GM18858 (cell line): ENCODE results near the gene ZNF407.

Source experiments
- ATAC-seq: cut with Tn5 transposase; IDR thresholded peaks from one replicate; pipeline ENCODE4 v1.9.1; 2021; ENCODE audit not compliant: unreplicated experiment

The ZNF407 gene

DNA sequence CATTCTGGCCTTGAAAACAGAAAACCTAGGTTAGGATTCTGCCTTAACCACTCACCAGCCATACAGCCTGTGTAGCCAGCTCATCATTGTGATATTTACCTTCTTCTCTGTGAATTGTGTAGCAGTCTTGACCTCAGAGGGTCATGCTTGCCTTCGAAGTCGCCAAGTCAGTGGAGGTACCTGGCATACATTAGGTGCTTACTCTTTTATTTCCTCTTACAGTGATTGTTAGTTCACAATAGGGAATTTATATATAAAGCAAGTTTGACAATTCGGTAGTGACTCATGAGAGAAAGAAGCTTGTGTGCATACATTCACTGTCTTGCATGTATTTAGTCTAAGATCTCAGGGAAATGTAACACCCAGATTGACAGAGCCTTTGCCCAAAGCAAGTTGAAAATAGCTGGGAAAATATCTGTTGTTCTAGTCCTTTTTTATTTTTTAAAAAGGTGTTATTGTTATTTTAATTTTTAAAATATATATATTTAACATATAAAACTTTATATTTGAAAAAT is 320.7 kb downstream of the ZNF407 start:
- no peak for ATAC-seq

DNA sequence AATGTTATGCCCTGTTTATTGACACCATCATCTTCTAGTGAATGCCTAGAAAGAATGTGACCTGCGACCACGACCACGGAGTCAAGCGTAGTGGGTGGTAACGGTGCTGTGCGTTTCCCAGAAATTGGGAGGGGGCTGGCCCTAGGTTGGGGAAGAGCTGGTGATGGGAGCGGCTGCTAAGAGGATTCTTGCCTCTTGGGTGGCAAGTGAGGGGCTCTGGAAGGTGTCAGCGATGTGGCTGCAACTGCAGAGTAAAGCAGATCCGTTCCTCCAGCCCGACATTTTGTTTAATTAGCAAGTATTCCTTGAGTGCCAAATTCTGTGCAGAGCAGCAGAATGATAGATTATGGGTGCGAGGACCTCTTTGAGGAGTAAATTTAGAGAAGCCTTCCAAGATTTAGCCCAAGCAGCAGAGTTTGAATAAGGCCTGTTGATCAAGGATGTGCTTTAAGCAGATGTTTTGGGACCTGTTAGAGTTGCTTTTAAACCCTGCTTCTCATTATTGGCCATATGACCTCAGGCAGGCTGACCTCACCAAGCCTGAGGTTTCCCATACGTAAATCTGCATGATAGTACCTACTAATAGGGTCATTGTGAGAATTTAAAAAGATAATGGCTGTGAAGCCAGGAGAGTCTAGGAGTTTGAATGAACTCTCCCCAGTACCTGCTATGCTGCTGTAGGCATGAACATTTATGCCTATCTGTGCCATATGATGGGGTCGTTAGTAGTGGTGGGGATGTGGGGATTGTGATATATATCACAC is 323.6 kb downstream of the ZNF407 start:
- no peak for ATAC-seq

- ATAC-seq = no peak
Measured at GRCh38 chr18:74926051-74926450, 328.4 kb downstream of the ZNF407 start.

- ATAC-seq = no peak
Measured at GRCh38 chr18:74928194-74928968, 330.7 kb downstream of the ZNF407 start.

DNA sequence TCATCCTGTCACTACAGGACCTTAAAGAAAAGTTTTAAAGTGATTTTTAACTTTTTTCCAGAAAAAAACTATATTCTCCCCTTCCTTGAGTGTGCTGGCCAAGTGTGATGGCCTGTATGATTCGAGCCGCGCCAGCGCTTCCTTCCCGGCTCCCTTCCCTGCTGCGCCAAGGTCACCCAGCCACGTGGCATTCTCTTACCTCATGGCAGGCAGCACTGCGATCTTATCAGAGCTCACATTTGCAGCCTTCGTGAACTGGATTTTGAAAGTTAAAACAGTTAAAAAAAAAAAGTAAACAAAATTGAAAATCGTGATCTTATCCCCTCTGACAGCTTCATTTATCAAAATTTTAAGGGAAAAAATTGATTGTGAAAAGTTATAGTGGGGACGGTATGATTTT is 331.4 kb downstream of the ZNF407 start:
- no peak for ATAC-seq

- no peak for ATAC-seq
Measured at GRCh38 chr18:74930616-74931015, 332.9 kb downstream of the ZNF407 start.

DNA sequence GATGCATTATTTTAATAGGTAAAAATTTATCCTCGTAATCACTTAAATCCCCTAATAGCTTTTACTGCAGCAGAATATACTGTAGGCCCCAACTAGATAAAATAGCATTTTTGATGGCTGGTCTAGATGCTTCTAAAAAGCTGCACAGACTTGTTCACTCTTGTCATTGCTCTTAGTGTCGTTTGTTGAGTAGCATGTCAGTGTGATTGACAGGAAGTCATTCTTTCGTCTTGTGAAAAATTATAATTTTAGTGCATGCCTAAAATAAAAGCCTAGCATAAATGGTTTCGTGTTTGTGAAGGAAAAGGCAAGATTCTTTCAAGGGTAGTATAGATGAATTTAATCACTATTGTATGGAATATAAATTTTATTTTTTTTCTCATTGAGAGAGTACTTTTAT is 336.3 kb downstream of the ZNF407 start:
- ATAC-seq = no peak

DNA sequence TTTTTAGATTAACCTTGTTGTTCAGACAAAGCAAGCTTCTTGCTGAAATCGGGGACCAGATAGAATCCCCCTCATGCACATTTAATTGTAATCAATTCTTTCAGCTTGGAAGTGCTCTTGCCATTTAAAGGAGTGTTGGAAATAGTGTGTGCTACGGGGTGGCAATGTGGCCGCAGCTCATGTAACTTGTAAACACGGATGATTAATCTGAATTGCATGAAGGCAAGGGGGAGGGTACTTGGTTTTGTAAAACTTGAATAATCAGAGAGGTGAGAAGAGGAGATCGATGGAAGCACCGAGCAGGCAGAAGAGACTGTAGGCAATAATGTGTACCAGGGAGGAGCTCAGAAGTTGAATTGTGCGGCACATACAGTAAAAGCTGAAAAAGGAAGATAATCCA is 337.8 kb downstream of the ZNF407 start:
- ATAC-seq = no peak

- no peak for ATAC-seq
Measured at GRCh38 chr18:74936343-74936742, 338.7 kb downstream of the ZNF407 start.

- no peak for ATAC-seq
Measured at GRCh38 chr18:74937291-74937690, 339.6 kb downstream of the ZNF407 start.

DNA sequence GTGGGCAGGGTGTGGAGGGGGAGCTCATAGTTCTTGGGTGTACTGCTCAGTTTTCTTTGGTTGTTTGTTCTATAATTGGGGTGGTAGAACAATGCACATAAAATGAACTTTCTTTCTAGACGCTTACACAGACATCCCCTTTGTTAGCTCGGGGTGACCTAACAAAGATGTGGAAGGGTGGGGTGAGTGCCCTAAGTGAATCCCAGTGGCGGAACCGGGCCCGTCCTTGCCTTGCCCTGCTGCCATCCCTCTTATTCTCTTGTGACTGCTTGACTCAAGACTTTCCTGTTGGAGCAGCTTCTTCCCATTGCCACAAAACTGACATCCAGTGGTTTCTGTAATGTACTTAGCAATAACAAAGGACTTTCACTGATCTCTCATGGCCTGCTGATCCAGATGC is 343.2 kb downstream of the ZNF407 start:
- ATAC-seq = no peak

GRCh38 chr18:74942319-74942910 is 344.7 kb downstream of the ZNF407 start:
- ATAC-seq = peak; percentile 71

DNA sequence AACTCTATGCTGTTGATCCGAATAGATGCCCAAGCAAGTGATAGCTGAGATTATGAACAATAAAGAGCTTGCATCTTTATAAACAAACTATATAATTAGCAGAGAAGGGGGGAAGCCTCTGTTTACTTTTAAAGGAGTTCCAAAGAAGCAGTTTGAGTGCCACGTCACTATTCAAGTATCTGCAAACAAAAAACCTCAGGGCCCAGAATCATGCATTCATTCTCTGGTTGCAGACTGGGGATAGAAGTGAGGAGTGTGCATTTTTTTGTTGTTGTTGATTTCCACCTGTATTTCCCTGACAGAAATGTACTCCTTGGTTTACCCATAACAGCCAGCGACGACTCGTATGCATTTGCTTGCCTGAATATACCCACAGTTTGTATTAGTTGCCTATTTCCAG is 347.0 kb downstream of the ZNF407 start:
- ATAC-seq = no peak

- ATAC-seq = no peak
Measured at GRCh38 chr18:74945774-74946545, 348.3 kb downstream of the ZNF407 start.

GRCh38 chr18:74946646-74947375 is 349.1 kb downstream of the ZNF407 start:
- ATAC-seq = no peak

- no peak for ATAC-seq
Measured at GRCh38 chr18:74947417-74947816, 349.7 kb downstream of the ZNF407 start.

GRCh38 chr18:74947875-74948274 is 350.2 kb downstream of the ZNF407 start:
- ATAC-seq = no peak

- ATAC-seq = no peak
Measured at GRCh38 chr18:74949611-74950010, 351.9 kb downstream of the ZNF407 start.

GRCh38 chr18:74950479-74950878 is 352.8 kb downstream of the ZNF407 start:
- no peak for ATAC-seq

GRCh38 chr18:74951165-74951760 is 353.6 kb downstream of the ZNF407 start:
- ATAC-seq = peak; percentile 52
